Measurements from ENCODE around the gene DENND1A. TPM values are rescaled to one million over a fixed set of nuclear protein-coding genes. Genes with fewer than 3 reads are reported as not detected.
"Not testable (repeated sequence)": the region's sequence is repeated elsewhere in the genome, so short reads cannot be mapped to it uniquely, and the experiment has no call there.

Gene DENND1A
- polyA plus RNA-seq (ENCODE audit: insufficient read length) = 24.5 TPM
- long read RNA-seq, donor 1 = 0 reads
- long read RNA-seq, donor 2 = 0 reads
- long read RNA-seq, donor 3, partial matches to known transcripts = 5 of 5 reads
- long read RNA-seq, donor 3, other reads (novel, unspliced or antisense) = 0 of 5 reads
- long read RNA-seq, donor 4 = 0 reads
- long read RNA-seq, donor 5, full-length matches to known transcripts = 1 of 1 reads
- long read RNA-seq, donor 5, partial matches to known transcripts = 0 of 1 reads
- long read RNA-seq, donor 5, other reads (novel, unspliced or antisense) = 0 of 1 reads
- long read RNA-seq, donor 6, full-length matches to known transcripts = 1 of 1 reads
- long read RNA-seq, donor 6, partial matches to known transcripts = 0 of 1 reads
- long read RNA-seq, donor 6, other reads (novel, unspliced or antisense) = 0 of 1 reads
- long read RNA-seq, donor 7, full-length matches to known transcripts = 3 of 3 reads
- long read RNA-seq, donor 7, partial matches to known transcripts = 0 of 3 reads
- long read RNA-seq, donor 7, other reads (novel, unspliced or antisense) = 0 of 3 reads
- long read RNA-seq, donor 8 = 0 reads

- DNase-seq = peak; percentile 91
Observed at GRCh38 chr9:123929870-123930831, at the start of gene DENND1A. TSS of gene DENND1A (minus strand) at chr9:123930126. CDS start at chr9:123929905, 221 bp downstream.

GRCh38 chr9:123978981-123979380 is 49.1 kb upstream of the DENND1A start:
- no peak for DNase-seq

GRCh38 chr9:123976579-123976978 is 46.7 kb upstream of the DENND1A start:
- DNase-seq = not testable (repeated sequence)

GRCh38 chr9:123975871-123976270 is 45.9 kb upstream of the DENND1A start:
- no peak for DNase-seq

GRCh38 chr9:123974471-123974870 is 44.5 kb upstream of the DENND1A start:
- DNase-seq = no peak

- DNase-seq = no peak
Observed at GRCh38 chr9:123973590-123974223, 43.8 kb upstream of the DENND1A start.

GRCh38 chr9:123972618-123973017 is 42.7 kb upstream of the DENND1A start:
- no peak for DNase-seq

- no peak for DNase-seq
Observed at GRCh38 chr9:123967323-123967722, 37.4 kb upstream of the DENND1A start.

GRCh38 chr9:123965801-123966686 is 36.1 kb upstream of the DENND1A start:
- no peak for DNase-seq

- DNase-seq = no peak
Observed at GRCh38 chr9:123964761-123965160, 34.8 kb upstream of the DENND1A start.

- DNase-seq = no peak
Observed at GRCh38 chr9:123960965-123961364, 31.0 kb upstream of the DENND1A start.

GRCh38 chr9:123960366-123960765 is 30.4 kb upstream of the DENND1A start:
- DNase-seq = no peak

GRCh38 chr9:123959787-123960186 is 29.9 kb upstream of the DENND1A start:
- DNase-seq = no peak

GRCh38 chr9:123957731-123958130 is 27.8 kb upstream of the DENND1A start:
- DNase-seq = no peak

GRCh38 chr9:123957168-123957721 is 27.3 kb upstream of the DENND1A start:
- no peak for DNase-seq

GRCh38 chr9:123955637-123956036 is 25.7 kb upstream of the DENND1A start:
- no peak for DNase-seq

GRCh38 chr9:123954518-123955280 is 24.8 kb upstream of the DENND1A start:
- no peak for DNase-seq

- no peak for DNase-seq
Observed at GRCh38 chr9:123952641-123953495, 22.9 kb upstream of the DENND1A start.

GRCh38 chr9:123948286-123948685 is 18.4 kb upstream of the DENND1A start:
- no peak for DNase-seq

All from left kidney (tissue), 8 donors.